Endothelial cell of umbilical vein (primary cell): ENCODE measurements around the gene GPR65. TPM values are rescaled to one million over a fixed set of nuclear protein-coding genes. Genes with fewer than 3 reads are reported as not detected.

Experiments
- BruUV-seq: library from RNA; stranded (reverse); fragments of 400-500 nt; replicated peaks from 2 replicates; lab custom pipeline; 2021; lab: Mats Ljungman, UMichigan
- CTCF ChIA-PET: fragments of 300-600, 350-600 bp; sonication (Branson Sonifier 250); formaldehyde crosslinking; loops from one replicate; lab custom pipeline; 2021; ENCODE audit warnings: antibody characterized with exemption, inconsistent platforms; lab: Charles Lee
- POLR2A ChIA-PET: fragments of 300-600, 350-600 bp; sonication (Branson Sonifier 250); formaldehyde crosslinking; loops from one replicate; lab custom pipeline; 2021; ENCODE audit warnings: antibody characterized with exemption, inconsistent platforms; lab: Charles Lee
- DNase-seq: peaks from one replicate; pipeline ENCODE4 v3.0.0-alpha.2; 2011; ENCODE audit warnings: low read depth, low spot score
- FAIRE-seq: peaks from 2 replicates; lab custom pipeline; 2011; peaks lifted over from hg19 to GRCh38; lab: Jason Lieb, UNC
- H2AFZ ChIP-seq: 2 replicates; pipeline ENCODE4 v1.6.0; 2012; ENCODE audit warnings: low read depth, low read length, control low read depth, inconsistent platforms
- H3K27ac ChIP-seq: 2 replicates; pipeline ENCODE4 v1.5.1; 2011; ENCODE audit warnings: low read depth, mild to moderate bottlenecking, control low read depth, low read length, moderate library complexity; ENCODE audit not compliant: insufficient read depth
- H3K27me3 ChIP-seq, 2 experiments: 2 replicates each; pipeline versions ENCODE4 v1.6.0 to v1.6.1; 2011; ENCODE audit warnings: low read length in 2 of 2, mixed read lengths in 1 of 2; ENCODE audit not compliant: control insufficient read depth in 2 of 2, insufficient read depth in 2 of 2
- H3K36me3 ChIP-seq, 2 experiments: 2 replicates in 1 of 2; 3 replicates in 1 of 2; pipeline ENCODE4 v1.5.1; 2011; ENCODE audit warnings: low read length in 2 of 2, mild to moderate bottlenecking in 1 of 2, moderate library complexity in 1 of 2; ENCODE audit not compliant: control insufficient read depth in 2 of 2, insufficient read depth in 2 of 2; ENCODE audit errors: extremely low read depth in 1 of 2
- H3K4me1 ChIP-seq: 3 replicates; pipeline ENCODE4 v1.5.1; 2011; ENCODE audit warnings: mild to moderate bottlenecking, low read length; ENCODE audit not compliant: control insufficient read depth, insufficient read depth; ENCODE audit errors: extremely low read depth
- H3K4me2 ChIP-seq: 2 replicates; pipeline ENCODE4 v1.6.1; 2011; ENCODE audit warnings: low read length, control low read depth, mixed read lengths; ENCODE audit not compliant: insufficient read depth
- H3K4me3 ChIP-seq, 3 experiments: fragments of 200-600 bp in 1 of 3; sonication (generic), shearing (Covaris generic) in 1 of 3; replicated peaks in 1 of 3; 2 replicates each; pipeline ENCODE4 v1.5.1; 2011 to 2016; ENCODE audit warnings: control low read depth in 3 of 3, low read length in 3 of 3, mild to moderate bottlenecking in 2 of 3, inconsistent platforms in 1 of 3, low read depth in 1 of 3, moderate library complexity in 1 of 3; ENCODE audit not compliant: insufficient read depth in 1 of 3
- H3K79me2 ChIP-seq: 2 replicates; pipeline ENCODE4 v1.6.0; 2012; ENCODE audit warnings: low read length, inconsistent platforms; ENCODE audit not compliant: control insufficient read depth, insufficient read depth
- H3K9ac ChIP-seq: replicated peaks from 2 replicates; pipeline ENCODE3; 2011; ENCODE audit warnings: low read length, control low read depth; ENCODE audit not compliant: insufficient read depth; ENCODE audit errors: extremely low read depth
- H3K9me1 ChIP-seq: replicated peaks from 3 replicates; pipeline ENCODE4 v1.6.0; 2011; ENCODE audit warnings: mild to moderate bottlenecking, low read length; ENCODE audit not compliant: control insufficient read depth, insufficient read depth; ENCODE audit errors: extremely low read depth
- H3K9me3 ChIP-seq: replicated peaks from 2 replicates; pipeline ENCODE4 v1.5.1; 2012; ENCODE audit warnings: low read length, inconsistent platforms; ENCODE audit not compliant: control insufficient read depth, insufficient read depth
- H4K20me1 ChIP-seq: replicated peaks from 2 replicates; pipeline ENCODE3; 2011; ENCODE audit warnings: mild to moderate bottlenecking, low read length; ENCODE audit not compliant: control insufficient read depth, insufficient read depth; ENCODE audit errors: extremely low read depth
- CTCF ChIP-seq, 2 donors: IDR thresholded peaks; 1 replicate in 1 of 2; 2 replicates in 1 of 2; pipeline ENCODE4 v1.5.1; 2011; ENCODE audit warnings: low read length in 2 of 2, mild to moderate bottlenecking in 2 of 2, moderate library complexity in 2 of 2, control low read depth in 1 of 2, inconsistent platforms in 1 of 2, low read depth in 1 of 2; ENCODE audit not compliant: insufficient read depth in 1 of 2; ENCODE audit errors: extremely low read depth in 1 of 2
- FOS ChIP-seq: IDR thresholded peaks from 2 replicates; pipeline ENCODE4 v1.6.1; 2011; ENCODE audit warnings: mild to moderate bottlenecking, low read length, moderate library complexity, borderline replicate concordance; ENCODE audit not compliant: insufficient read depth
- GATA2 ChIP-seq: IDR thresholded peaks from 2 replicates; pipeline ENCODE4 v1.7.0; 2011; ENCODE audit warnings: low read depth, mild to moderate bottlenecking, moderate library complexity, mixed read lengths, low read length; ENCODE audit not compliant: insufficient read length, insufficient read depth
- dilution Hi-C: fragments of 300-500 bp; cut with MboI; formaldehyde crosslinking; loops from one replicate; pipeline ENCODE4 v1.15.0; 2019; ENCODE audit warnings: low sequenced_read_pairs; ENCODE audit not compliant: extremely low pct_ligation_motif_present
- intact Hi-C: fragments of 100-400 bp; cut with micrococcal nuclease; formaldehyde crosslinking; loops from one replicate; pipeline ENCODE4 v1.10.0; 2022
- polyA plus RNA-seq, 4 experiments: library from polyadenylated mRNA; depleted of rRNA in 3 of 4; stranded (reverse) in 3 of 4; unstranded in 1 of 4; fragments of >200 nt; gene quantifications; 2 replicates each; pipeline versions ENCODE4 v1.2.1 to v1.2.3, GENCODE V29; 2011 to 2012; ENCODE audit warnings: missing spikeins in 1 of 4
- total RNA-seq: library from RNA; stranded (reverse); gene quantifications from 2 replicates; pipeline ENCODE4 v1.2.3, GENCODE V29; 2021

The GPR65 gene
- total and polyA plus RNA-seq, 2 donors (not counting 3 experiments of a cell fraction or from before 2014, with no cell fraction given), result 0.03 to 0.07 TPM

GRCh38 chr14:87960013-87960787 is 44.7 kb upstream of the GPR65 start:
- no peak for FAIRE-seq

More at GRCh38 chr14:87960013-87960787, 44.7 kb upstream of the GPR65 start:
- BruUV-seq, result no TSS peak
- ChIA-PET POLR2A (no interaction called here), CTCF (no interaction called here)
- TF ChIP-seq GATA2 (no peak), CTCF (IDR thresholded peaks at IDR 0.05; ENCODE audit: extremely low read depth in 1 of 2, insufficient read depth in 1 of 2, low read depth in 1 of 2, low read length in 2 of 2) (no peak), FOS (no peak)
- Histone ChIP-seq H4K20me1 (no peaks in the 10 kb centered on the region), H3K9me1 (no peaks in the 10 kb centered on the region), H3K4me2 (no peak overlapping the region), H2AFZ (no peak overlapping the region), H3K9me3 (no peaks in the 10 kb centered on the region), H3K4me1 (no peaks in the 10 kb centered on the region), H3K9ac (no peak overlapping the region), H3K4me3 (no peak overlapping the region), H3K27me3 (no peaks in the 10 kb centered on the region), H3K79me2 (no peaks in the 10 kb centered on the region), H3K36me3 (no peaks in the 10 kb centered on the region), H3K27ac (no peak overlapping the region)
- no peak for DNase-seq
- dilution Hi-C loops, result no loop called here
- intact Hi-C loops, result no loop called here
